ENCODE measurements around the gene RNF13.

The RNF13 gene

DNA sequence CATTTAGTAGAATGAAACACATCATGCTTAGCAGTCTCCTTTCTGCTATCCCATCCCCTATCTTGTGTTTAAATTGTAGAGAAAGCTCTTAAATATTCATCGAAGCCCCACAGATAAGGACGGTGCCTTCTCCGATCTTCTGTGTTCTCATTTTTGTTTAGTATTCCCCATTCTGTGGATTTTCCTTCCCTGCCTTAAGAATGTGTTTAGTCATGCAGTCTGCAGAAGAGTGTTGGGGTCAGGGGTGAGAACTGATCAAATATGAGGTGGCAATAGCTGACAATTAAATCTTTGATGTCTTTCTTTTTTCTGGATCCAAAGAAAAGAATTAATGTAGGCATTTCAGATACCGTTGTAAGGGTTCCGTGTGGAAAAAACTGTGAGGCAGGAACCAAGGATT, 11.4 kb upstream of the RNF13 start:
- no peak for DNase-seq (ENCODE audit: low read depth in 1 of 2, low spot score in 1 of 2)
- H3K27ac ChIP-seq (replicated peaks): no peak overlapping the region
- TF ChIP-seq POLR2AphosphoS5 (IDR thresholded peaks at IDR 0.05; ENCODE audit: low read depth) (no peak), SPI1 (IDR thresholded peaks at IDR 0.05; ENCODE audit: borderline replicate concordance, low read depth) (no peak), GABPA (IDR thresholded peaks at IDR 0.05; ENCODE audit: low read depth) (no peak)
- TF ChIP-seq, protein P1, sequence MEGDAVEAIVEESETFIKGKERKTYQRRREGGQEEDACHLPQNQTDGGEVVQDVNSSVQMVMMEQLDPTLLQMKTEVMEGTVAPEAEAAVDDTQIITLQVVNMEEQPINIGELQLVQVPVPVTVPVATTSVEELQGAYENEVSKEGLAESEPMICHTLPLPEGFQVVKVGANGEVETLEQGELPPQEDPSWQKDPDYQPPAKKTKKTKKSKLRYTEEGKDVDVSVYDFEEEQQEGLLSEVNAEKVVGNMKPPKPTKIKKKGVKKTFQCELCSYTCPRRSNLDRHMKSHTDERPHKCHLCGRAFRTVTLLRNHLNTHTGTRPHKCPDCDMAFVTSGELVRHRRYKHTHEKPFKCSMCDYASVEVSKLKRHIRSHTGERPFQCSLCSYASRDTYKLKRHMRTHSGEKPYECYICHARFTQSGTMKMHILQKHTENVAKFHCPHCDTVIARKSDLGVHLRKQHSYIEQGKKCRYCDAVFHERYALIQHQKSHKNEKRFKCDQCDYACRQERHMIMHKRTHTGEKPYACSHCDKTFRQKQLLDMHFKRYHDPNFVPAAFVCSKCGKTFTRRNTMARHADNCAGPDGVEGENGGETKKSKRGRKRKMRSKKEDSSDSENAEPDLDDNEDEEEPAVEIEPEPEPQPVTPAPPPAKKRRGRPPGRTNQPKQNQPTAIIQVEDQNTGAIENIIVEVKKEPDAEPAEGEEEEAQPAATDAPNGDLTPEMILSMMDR (IDR thresholded peaks at IDR 0.05; ENCODE audit: insufficient read depth, low read length): no peak
- TF ChIP-seq, protein P2, sequence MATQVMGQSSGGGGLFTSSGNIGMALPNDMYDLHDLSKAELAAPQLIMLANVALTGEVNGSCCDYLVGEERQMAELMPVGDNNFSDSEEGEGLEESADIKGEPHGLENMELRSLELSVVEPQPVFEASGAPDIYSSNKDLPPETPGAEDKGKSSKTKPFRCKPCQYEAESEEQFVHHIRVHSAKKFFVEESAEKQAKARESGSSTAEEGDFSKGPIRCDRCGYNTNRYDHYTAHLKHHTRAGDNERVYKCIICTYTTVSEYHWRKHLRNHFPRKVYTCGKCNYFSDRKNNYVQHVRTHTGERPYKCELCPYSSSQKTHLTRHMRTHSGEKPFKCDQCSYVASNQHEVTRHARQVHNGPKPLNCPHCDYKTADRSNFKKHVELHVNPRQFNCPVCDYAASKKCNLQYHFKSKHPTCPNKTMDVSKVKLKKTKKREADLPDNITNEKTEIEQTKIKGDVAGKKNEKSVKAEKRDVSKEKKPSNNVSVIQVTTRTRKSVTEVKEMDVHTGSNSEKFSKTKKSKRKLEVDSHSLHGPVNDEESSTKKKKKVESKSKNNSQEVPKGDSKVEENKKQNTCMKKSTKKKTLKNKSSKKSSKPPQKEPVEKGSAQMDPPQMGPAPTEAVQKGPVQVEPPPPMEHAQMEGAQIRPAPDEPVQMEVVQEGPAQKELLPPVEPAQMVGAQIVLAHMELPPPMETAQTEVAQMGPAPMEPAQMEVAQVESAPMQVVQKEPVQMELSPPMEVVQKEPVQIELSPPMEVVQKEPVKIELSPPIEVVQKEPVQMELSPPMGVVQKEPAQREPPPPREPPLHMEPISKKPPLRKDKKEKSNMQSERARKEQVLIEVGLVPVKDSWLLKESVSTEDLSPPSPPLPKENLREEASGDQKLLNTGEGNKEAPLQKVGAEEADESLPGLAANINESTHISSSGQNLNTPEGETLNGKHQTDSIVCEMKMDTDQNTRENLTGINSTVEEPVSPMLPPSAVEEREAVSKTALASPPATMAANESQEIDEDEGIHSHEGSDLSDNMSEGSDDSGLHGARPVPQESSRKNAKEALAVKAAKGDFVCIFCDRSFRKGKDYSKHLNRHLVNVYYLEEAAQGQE (IDR thresholded peaks at IDR 0.05; ENCODE audit: insufficient replicate concordance, low read depth): no peak
- no peaks in the 10 kb centered on the region for H3K27me3 ChIP-seq (ENCODE audit: insufficient read depth, poor library complexity, severe bottlenecking)
- H3K4me3 ChIP-seq (replicated peaks; ENCODE audit: insufficient read depth, low read length): no peak overlapping the region

DNA sequence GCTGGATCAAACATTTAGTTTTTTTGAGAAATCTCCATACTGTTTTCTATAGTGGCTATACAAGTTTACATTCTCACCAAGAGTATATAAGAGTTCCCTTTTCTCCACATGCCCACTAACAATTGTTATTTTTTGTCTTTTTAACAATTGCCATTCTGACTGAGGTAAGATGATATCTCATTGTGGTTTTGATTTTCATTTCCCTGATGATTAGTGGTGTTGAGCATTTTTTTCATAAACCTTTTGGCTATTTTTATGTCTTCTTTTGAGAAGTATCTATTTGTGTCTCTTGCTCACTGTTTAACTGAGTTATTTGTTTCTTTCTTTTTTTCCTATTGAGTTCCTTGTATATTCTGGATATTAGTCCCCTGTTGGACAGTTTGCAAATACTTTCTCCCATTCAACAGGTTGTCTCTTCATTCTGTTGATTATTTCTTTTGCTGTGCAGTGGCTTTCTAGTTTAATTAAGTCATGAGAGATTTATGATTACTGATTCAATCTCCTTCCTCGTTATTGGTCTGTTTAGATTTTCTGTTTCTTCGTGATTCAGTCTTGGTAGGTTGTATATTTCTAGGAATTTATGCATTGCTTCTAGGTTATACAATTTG, 6.7 kb upstream of the RNF13 start:
- Histone ChIP-seq H3K27me3 (ENCODE audit: insufficient read depth, poor library complexity, severe bottlenecking) (no peaks in the 10 kb centered on the region), H3K4me3 (replicated peaks; ENCODE audit: insufficient read depth, low read length) (no peak overlapping the region), H3K27ac (replicated peaks) (no peak overlapping the region)
- no peak for DNase-seq (ENCODE audit: low read depth in 1 of 2, low spot score in 1 of 2)
- TF ChIP-seq, protein P1 (IDR thresholded peaks at IDR 0.05; ENCODE audit: insufficient read depth, low read length): no peak
- TF ChIP-seq SPI1 (IDR thresholded peaks at IDR 0.05; ENCODE audit: borderline replicate concordance, low read depth): no peak
- TF ChIP-seq POLR2AphosphoS5 (IDR thresholded peaks at IDR 0.05; ENCODE audit: low read depth): no peak
- no peak for TF ChIP-seq GABPA (IDR thresholded peaks at IDR 0.05; ENCODE audit: low read depth)

DNA sequence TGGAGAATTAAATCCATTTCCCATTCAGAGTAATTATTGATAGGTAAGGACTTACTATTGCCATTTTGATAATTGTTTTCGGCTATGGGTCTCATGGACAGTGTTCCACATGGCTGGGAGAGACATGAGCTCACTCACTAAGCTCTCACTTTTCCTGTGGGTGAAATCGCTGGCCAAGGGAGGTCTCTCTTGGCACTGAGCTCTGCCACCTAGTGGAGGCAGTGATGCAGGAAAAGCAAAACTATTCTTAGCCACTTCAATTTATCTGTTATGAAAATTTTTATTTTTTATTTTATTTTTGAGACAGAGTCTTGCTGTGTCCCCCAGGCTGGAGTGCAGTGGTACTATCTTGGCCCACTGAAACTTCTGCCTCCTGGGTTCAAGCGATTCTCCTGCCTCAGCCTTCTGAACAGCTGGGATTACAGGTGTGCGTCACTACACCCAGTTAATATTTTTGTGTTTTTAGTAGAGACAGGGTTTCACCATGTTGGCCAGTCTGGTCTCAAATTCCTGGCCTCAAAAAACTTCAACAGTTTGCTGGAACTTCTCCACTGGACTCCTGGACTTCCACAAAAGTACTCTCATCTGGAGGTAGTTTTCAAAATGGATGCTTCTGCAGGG, 4.7 kb upstream of the RNF13 start:
- H3K27ac ChIP-seq (replicated peaks): no peak overlapping the region
- no peaks in the 10 kb centered on the region for H3K27me3 ChIP-seq (ENCODE audit: insufficient read depth, poor library complexity, severe bottlenecking)
- TF ChIP-seq, protein P1 (IDR thresholded peaks at IDR 0.05; ENCODE audit: insufficient read depth, low read length): peak; percentile 87
- TF ChIP-seq POLR2AphosphoS5 (IDR thresholded peaks at IDR 0.05; ENCODE audit: low read depth): no peak
- TF ChIP-seq, protein P2 (IDR thresholded peaks at IDR 0.05; ENCODE audit: insufficient replicate concordance, low read depth): no peak
- DNase-seq (ENCODE audit: low read depth in 1 of 2, low spot score in 1 of 2): peak in 1 of 2 experiments; percentile 69
- no peak overlapping the region for H3K4me3 ChIP-seq (replicated peaks; ENCODE audit: insufficient read depth, low read length)

All from HL-60 (cell line).